Spleen (tissue), 7 donors: ENCODE measurements around the gene TLNRD1.

Experiments used
- POLR2A ChIP-seq, 3 donors: fragments of 450-650 bp; IDR thresholded peaks; one replicate each; pipeline ENCODE4 v1.5.1; 2017; ENCODE audit warnings: antibody characterized with exemption in 3 of 3, mild to moderate bottlenecking in 1 of 3
- POLR2AphosphoS5 ChIP-seq, 3 donors: sonication (generic); formaldehyde crosslinking; IDR thresholded peaks; one replicate each; pipeline ENCODE4 v1.5.1; 2017; ENCODE audit warnings: antibody characterized with exemption in 3 of 3
- TF ChIP-seq, protein P1 (sequence below), 11 experiments: fragments of 200-600 bp in 7 of 11; fragments of 450-650 bp in 4 of 11; sonication (generic) in 4 of 11; IDR thresholded peaks in 8 of 11; conservative IDR thresholded peaks in 3 of 11; 1 replicate in 7 of 11; 2 replicates in 4 of 11; pipeline versions ENCODE4 v1.4.0 to v1.8.0; 2016 to 2021; ENCODE audit warnings: antibody characterized with exemption in 11 of 11, inconsistent platforms in 4 of 11, mild to moderate bottlenecking in 1 of 11
- donor health status: DM: no; HTN: no; CAD: no; lungs with moderate emphysema.
- donor health status: DM: no; HTN: no; CAD: no.
- donor health status: DM: no; HTN: no; CAD: no.

DNA sequence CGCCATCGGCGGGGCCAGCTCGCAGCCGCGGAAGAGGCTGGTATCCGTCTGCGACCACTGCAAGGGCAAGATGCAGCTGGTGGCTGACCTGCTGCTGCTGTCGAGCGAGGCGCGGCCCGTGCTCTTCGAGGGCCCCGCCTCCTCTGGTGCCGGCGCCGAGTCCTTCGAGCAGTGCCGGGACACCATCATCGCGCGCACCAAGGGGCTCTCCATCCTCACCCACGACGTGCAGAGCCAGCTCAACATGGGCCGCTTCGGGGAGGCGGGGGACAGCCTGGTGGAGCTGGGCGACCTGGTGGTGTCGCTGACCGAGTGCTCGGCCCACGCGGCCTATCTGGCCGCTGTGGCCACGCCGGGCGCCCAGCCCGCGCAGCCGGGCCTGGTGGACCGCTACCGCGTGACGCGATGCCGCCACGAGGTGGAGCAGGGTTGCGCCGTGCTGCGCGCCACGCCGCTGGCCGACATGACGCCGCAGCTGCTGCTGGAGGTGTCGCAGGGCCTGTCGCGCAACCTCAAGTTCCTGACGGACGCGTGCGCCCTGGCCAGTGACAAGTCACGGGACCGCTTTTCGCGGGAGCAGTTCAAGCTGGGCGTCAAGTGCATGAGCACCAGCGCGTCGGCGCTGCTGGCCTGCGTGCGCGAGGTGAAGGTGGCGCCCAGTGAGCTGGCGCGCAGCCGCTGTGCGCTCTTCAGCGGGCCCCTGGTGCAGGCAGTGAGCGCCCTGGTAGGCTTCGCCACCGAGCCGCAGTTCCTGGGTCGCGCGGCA is 1.8 kb downstream of the TLNRD1 start:
- TF ChIP-seq, protein P1, sequence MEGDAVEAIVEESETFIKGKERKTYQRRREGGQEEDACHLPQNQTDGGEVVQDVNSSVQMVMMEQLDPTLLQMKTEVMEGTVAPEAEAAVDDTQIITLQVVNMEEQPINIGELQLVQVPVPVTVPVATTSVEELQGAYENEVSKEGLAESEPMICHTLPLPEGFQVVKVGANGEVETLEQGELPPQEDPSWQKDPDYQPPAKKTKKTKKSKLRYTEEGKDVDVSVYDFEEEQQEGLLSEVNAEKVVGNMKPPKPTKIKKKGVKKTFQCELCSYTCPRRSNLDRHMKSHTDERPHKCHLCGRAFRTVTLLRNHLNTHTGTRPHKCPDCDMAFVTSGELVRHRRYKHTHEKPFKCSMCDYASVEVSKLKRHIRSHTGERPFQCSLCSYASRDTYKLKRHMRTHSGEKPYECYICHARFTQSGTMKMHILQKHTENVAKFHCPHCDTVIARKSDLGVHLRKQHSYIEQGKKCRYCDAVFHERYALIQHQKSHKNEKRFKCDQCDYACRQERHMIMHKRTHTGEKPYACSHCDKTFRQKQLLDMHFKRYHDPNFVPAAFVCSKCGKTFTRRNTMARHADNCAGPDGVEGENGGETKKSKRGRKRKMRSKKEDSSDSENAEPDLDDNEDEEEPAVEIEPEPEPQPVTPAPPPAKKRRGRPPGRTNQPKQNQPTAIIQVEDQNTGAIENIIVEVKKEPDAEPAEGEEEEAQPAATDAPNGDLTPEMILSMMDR (IDR thresholded peaks at IDR 0.05 in 8 of 11, conservative IDR thresholded peaks at IDR 0.05 in 3 of 11): no peak
- TF ChIP-seq POLR2AphosphoS5 (IDR thresholded peaks at IDR 0.05) (peak in 2 of 3 donors; percentile 54 to 68), POLR2A (IDR thresholded peaks at IDR 0.05) (no peak)
